Activated CD8-positive, alpha-beta memory T cell treated with anti-CD3 and anti-CD28 coated beads, Interleukin-2, amount 50 U/mL, for 24 hours (primary cell): ENCODE measurements around the gene KCTD16.

Source experiments
- DNase-seq: peaks from one replicate; pipeline ENCODE4 v3.0.0-alpha.2; 2020; ENCODE audit errors: extremely low read depth

Gene KCTD16

DNA sequence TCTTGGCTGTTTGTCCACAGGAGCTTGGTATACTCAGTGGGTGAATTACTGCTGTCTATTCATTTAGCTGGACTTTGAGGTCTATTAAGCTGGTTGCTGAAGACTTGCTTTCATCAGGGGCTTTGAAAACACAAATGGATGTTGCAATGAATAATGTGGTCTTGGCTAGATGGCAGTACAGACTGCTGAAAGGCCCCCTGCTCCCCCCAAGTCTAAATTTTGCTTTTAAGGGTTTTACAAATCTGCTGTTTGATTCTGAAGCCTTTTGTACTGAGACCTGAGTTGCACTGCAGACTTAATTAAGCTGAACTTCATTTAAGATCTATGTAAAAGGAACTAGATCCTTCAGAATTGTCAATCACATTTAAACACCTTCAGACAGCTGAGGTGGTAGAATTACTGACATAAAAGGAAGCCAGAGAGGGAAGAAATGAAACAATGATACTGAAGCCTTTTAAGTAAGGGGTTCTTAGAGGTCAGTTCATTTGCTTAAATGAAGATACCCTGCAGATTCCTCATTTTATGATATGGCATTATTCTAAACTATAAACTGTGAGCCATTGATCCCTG is 37.3 kb downstream of the KCTD16 start:
- no peak for DNase-seq

DNA sequence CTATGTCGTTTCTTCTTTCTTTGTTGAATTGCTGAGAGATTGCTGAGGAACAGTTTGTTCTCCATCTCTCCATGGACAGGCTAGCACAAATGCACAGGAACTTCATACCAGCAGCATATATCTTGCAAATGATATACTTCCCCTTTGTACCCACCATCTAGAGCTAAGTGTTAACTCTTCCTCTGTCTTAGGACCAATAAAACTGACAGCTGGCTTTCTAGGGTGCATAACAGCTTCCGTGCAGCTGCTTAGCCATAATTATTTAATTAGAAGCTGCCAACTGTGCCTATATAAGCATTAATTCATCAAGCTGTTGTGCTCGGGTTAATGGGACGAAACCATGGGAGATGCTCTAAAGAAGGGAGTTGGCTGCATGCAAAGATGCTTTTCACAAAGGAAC is 38.7 kb downstream of the KCTD16 start:
- no peak for DNase-seq

DNA sequence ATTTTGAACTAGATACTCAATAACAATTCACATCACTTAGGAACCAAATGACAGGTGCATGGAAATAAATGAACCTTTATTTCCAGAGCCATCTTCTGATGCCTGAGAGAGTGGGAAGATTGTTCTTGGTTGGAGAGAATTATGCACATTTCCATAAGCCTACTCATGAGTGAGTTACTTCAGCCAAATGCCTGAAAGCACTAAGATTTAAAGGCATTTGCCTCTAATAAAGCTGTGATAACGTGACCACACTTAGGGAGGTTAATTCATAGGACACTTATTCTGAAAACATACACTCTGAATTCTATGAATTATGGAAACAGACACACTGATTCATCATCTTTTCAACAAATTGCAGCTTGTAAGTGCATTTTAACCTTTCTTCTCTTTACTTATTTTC is 40.0 kb downstream of the KCTD16 start:
- DNase-seq = no peak

- no peak for DNase-seq
Observed at GRCh38 chr5:144219869-144220268, 49.2 kb downstream of the KCTD16 start.

DNA sequence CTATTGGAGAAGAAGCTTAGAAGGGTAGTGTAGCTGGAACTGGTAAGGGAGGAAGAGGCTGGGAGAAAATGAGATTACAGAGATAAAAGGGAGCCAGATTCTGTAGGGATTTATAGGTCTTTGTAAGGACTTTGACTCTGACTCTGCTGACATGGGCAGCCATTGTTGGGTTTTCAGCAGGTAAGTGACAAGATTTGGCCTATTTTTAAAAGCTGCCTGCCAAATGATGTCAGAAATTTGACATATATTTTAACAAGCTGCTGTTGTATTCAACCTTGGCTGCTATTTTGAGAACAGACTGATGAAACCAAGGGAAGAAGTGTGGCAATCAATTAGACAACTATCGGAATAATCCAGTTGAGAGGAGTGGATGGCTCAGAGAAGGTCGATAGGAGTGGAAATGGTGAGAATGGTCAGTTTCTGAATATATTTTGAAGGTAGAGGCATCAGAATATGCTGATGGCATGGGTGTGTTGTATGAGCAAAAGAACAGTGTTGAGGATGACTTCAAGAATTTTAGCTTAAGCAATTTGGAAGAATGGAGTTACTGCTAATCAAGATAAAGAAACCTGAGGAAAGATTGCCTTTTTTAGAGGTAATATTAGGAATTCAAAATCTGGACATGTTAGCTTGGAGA is 56.8 kb downstream of the KCTD16 start:
- DNase-seq = no peak

DNA sequence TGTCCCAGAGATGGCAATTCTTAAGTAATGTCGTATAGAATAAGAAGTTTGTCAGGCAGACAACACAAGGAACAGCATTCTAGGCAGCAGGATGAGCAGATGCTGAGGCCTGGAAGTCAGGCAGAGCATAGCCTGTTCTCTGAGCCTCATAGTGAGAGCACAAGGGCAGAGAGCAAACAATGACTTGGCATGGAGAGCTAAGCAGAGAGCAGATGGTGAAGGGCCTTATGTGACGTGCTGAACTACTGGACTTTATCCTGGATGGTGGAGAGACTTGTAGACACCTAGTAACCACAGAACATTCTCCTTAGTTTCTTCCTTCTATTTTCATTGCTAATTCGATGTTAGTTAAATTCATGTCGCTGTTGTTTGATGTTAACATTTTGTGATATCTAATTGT is 60.1 kb downstream of the KCTD16 start:
- DNase-seq = no peak

DNA sequence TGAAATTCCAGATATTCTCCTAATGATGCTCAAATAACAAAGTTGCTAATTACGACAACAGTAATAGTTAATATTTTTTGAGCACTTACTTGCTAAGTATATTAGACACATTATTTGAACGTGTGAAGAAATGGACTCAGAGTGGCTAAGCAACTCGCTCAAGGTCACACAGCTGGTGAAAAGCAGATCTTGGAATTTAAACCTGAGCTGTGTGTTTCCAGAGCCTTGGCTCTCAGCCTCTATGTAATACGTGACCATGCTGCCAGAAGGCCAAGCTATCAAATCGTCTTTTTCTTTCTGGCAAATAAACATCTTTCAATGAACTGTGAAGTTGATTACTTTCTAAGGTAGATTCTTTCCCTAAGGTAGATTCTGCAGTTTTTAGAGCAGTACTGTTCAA is 61.6 kb downstream of the KCTD16 start:
- no peak for DNase-seq

DNA sequence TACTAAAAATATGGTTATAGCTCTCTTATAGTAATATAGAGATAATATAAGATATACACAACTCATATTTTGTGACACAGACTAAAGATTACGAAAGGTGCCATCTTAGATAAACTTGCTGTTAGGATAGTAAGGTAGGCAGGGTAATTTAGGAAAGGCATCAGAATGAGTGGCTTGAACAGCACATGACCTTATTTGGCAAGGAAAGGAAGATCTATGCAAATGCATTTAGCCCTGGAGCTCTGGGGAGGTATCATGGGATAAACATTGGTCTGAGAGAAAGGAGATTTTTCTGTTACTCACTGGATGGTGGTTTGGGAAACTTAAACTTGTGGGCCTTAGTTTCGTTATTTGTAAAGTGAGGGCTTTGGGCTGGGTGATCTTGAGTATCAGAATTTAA is 65.8 kb downstream of the KCTD16 start:
- DNase-seq = no peak

- DNase-seq = no peak
Observed at GRCh38 chr5:144237851-144238250, 67.2 kb downstream of the KCTD16 start.

DNA sequence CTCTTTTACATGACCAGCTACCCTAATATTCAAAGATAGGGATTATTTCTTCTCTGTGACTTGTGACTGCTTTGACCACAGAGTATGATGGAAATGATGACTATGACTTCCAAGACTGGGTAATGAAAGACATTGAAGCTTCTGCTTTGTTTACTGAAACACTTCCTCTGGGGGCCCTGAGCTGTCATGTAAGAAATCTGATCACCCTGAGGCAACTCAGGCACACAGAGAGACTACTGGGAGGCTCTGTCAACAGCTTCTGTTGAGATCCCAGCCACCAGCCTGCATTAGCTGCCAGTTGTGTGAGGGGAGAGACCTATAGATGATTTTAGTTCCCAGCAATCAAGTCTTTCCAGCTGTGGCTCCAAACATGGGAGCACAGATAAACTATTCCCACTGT is 76.5 kb downstream of the KCTD16 start:
- no peak for DNase-seq

DNA sequence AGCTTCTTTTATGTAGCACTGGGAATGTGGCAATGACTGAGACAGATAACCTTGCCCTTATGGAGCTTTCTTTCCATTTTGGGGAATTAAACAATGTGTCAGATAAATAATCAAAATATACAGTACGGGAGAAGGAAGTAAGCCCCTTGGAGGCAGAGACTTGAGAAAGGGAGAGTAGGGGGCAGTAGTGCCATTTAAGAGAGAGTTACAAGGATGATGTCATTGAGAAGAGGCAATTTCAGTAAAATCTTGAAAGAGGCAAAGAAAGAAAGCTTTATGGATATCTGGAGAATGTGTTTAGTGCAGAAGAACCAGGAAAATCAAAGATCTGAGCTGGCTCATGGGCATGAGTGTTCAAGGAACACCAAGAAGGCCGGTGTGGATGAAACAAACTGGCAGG is 77.3 kb downstream of the KCTD16 start:
- DNase-seq = no peak

DNA sequence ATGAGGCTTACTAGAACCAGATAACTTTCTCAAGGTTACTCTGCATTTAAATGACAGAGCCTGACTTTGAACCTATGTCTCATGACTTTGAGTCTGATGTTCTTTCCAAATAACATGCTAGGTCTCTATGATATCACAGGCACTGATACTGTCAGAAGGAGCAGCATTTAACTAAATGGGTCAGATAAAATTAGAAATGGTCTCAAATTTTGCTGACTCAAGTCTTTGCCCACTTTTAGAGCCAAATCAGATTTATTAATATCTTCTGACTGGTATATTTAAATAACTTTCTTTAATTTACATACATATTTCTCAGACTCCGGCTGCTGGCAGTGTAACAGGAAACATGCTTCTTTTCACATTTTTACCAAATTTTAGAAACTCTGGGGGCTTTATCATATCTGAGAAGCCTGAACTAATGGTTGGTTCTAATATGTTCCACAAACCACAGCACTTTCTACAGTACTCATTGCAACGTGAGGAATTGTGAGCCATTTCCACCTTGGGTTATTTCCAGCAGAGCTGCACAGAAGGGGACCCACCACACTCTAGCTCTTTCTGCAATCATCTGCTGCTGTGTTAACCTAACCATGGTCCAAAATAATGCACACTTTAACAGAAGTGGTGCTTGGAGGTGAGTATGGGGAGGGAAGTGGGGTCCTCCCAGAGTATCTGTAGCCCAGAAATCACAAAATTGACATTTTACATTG is 79.2 kb downstream of the KCTD16 start:
- DNase-seq = no peak

DNA sequence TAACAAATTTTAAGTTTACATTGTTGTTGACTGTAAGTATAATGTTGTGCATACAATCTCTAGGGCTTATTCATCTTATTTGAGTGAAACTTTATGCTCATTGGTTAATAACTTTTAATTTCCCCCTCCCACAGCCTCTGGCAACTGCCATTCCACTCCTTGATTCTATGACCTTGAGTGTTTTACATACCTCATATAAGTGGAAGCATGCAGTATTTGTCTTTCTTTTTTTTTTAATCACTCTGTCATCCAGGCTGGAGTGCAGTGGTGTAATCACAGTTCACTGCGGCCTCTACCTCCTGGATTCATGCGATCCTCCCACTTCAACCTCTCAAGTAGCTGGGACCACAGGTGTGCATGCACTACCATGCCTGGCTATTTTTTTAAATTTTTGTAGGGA is 83.9 kb downstream of the KCTD16 start:
- no peak for DNase-seq

- no peak for DNase-seq
Observed at GRCh38 chr5:144260121-144260520, 89.4 kb downstream of the KCTD16 start.

DNA sequence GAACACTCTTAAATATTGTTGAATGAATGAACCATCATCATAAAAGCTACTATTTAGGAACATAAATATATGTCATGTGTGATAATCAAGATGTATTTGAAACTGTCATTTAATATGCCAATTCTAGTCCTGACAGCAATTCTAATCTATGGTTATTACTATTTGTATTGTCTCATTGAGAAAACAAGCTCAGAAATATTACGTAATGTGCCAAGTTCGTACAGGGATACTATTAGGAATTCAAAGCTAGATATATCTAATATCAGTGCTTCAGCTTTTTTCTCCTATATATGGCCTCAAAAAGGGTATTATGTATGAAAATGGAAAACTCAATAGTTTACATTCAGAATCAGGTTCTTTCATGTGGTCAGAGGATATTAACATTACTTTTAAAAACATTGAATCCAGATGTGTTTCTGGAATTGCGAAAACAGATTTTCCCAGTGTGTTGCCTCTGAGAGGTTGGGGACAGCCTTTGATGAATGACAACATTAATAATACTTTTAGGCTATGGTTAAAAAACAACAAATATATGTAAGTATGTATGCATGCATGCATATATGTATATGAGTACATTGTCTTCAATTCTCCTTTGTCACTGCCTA is 95.1 kb downstream of the KCTD16 start:
- DNase-seq = no peak

DNA sequence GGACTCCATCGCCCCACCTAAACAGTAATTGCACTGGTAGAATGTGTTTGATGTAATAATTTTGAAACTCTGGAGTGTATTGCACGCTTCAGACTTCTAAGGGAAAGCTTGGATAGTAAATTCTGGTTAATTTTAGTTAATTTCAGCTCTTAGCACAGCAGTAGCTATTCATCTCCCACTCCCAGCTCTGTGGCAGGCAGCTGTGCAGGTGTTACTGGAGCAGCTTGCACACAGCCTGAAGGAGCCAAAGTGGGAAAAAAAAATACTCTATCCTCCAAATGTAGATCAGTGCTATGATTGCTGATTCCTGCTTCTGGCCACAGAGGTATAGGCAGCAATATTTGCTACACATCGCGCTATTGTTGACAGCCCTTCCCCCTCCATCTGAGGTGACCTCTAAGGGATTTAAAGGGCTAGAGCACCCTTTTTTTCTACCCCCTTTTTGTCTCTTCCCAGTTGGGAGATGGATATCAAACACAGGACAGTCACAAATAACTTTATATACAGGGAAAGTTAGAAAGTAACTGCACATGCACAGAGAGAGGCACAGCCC is 97.4 kb downstream of the KCTD16 start:
- no peak for DNase-seq

GRCh38 chr5:144273232-144274027 is 102.8 kb downstream of the KCTD16 start:
- no peak for DNase-seq

DNA sequence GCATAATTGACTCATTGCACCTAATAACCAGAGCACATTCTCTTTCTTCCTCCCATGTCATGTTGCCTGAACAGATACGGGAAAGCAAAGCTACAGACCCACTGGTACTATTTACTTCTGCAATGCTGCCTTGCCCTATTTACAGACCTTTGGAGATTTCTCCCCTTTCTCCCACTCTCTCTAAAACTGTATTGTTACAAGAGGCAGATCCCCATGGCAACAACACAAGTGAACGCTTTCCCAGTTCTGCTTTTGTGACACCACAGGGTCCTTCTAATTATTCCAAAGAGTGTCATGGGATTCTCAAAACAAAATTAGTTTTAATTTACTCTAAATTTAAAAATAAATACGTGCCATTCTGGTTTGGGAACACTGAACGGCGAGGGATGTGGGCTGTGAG is 104.7 kb downstream of the KCTD16 start:
- no peak for DNase-seq

DNA sequence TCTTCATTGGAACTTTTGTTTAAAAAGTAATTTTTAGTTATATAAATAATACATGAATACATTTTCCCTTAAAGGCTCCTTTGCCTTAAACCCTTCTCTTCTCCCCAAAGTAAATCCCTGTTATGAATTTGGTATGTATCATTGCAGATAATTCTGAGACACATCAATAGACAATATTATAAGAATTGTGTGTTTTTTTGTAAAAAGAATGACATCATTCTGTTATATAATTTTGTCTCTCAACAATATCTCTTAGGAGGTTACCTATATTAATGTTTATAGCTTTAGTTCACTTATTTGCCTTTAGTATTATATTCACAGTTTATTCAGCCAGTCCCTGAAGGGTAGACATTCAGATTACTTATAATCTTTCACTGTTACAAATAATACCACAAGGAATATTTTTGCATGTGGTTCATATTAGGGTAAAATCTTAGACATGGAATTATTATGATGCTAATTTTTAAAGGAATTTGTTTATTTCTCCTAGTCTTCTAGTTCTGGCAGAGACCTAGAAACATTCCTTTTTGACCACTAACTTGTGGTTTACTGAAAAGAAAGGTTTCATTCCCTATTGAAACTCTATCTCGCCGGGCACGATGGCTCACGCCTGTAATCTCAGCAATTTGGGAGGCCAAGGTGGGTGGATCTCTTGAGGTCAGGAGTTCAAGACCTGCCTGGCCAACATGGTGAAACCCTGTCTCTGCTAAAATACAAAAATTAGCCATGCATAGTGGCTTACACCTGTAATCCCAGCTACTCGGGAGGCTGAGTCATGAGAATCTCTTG is 105.6 kb downstream of the KCTD16 start:
- no peak for DNase-seq

GRCh38 chr5:144281784-144282183 is 111.1 kb downstream of the KCTD16 start:
- DNase-seq = no peak

DNA sequence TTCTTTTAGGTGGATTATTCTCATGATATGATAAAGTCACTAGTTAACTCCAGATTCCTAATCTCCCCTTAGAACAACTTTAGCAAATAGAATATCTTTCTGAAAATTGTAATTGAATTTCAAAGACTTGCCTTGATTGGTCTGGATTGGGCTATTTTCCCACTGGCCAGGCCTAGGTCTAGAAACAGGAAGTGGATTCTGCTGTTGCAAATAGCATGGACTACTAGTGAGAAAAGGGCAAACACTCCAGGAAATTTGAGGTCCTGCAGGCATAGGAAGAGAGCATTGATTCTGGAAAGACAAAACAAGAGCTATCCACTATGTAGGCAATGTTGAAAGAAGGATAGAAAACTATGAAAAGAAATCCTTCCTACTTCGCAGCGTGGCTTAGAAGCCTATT is 113.4 kb downstream of the KCTD16 start:
- no peak for DNase-seq
